T47D (cell line): ENCODE measurements around the gene NFATC2.

Experiments
- DNase-seq, 2 experiments: peaks; one replicate each; pipeline versions ENCODE4 v3.0.0 to v3.0.0-alpha.2; 2011 to 2012; ENCODE audit warnings: low read depth in 1 of 2, low spot score in 1 of 2
- JUND ChIP-seq: IDR thresholded peaks from 2 replicates; pipeline ENCODE4 v1.6.1; 2012; ENCODE audit warnings: low read depth
- in situ Hi-C: cut with HindIII; loops from 2 replicates; pipeline ENCODE4 v1.10.0; 2016; ENCODE audit warnings: low sequenced_read_pairs, low pct_unique_long_range_greater_than_20kb

Gene NFATC2

DNA sequence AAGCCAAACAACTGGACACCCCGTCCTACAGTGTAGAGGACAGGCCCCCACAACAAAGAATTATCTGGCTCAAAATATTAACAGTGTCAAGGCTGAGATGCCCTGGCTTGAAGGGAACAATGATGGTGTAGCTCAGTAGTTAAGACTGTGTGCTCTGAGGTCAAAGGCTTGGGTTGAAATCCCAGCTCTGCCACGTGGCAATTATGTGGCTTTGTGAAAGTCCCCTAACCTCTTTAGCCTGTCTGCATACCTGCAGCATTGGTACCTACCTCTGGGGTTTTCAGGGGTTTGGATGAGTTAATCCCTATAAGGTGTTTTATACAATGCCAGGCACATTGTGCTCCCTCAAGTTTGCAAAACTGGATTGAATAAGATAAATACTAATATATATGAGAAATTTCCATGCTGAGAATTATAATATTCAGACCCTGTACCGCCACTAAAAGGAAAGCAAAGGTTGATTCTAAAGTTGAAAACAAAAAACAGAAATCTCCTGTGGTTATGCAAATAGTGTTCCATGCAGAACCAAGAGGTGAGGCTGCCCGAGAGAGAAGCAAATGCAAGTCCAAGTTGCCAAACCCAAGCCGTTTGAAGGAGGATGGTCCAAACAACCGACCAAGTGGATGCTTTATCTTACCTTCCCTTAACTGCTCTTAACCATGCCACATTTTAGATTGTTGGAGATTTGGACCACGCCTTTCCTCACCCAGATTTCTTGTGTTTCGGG lies 199.8 kb downstream of the NFATC2 start:
- in situ Hi-C loops = no loop called here
- no peak for TF ChIP-seq JUND
- no peak for DNase-seq

DNA sequence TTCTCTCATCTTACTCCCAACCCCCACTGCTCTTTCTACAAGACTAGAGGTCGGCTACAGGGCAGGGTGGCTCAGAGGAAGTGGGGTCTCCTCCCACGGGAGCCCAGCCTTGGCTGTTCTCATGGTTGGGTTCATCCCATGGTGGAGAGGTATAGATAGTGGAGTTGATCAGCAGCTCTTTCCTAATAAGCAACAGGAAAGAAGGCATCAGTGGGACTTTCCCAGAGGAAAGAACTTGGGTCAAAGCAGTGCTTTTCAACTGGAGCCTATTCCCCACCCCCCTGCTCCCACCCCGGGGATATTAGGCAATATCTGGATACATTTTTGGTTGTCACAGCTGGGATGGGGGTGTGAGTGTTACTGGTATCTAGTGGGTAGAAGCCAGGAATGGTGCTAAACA lies 200.9 kb downstream of the NFATC2 start:
- DNase-seq = no peak
- in situ Hi-C loops = no loop called here
- TF ChIP-seq JUND = no peak

DNA sequence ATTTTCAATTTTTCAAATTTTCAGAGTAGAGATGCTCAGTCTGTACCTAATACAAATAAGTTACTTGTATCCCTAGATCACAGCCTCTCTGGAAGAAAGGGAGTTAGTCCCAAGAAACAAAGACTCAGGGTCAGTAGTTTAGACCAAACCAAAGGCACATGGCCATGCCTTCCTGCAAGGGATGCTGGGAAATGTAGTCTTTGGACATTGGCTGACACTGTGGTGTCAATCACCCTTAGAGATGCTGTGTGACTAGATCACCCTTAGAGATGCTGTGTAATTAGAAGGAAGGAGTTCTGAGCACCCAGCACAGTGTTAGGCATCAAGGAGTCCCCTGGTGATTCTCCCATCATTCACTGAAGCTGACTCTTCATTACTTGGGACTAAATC lies 202.1 kb downstream of the NFATC2 start:
- in situ Hi-C loops = no loop called here
- DNase-seq = peak in 1 of 2 experiments; percentile 34

DNA sequence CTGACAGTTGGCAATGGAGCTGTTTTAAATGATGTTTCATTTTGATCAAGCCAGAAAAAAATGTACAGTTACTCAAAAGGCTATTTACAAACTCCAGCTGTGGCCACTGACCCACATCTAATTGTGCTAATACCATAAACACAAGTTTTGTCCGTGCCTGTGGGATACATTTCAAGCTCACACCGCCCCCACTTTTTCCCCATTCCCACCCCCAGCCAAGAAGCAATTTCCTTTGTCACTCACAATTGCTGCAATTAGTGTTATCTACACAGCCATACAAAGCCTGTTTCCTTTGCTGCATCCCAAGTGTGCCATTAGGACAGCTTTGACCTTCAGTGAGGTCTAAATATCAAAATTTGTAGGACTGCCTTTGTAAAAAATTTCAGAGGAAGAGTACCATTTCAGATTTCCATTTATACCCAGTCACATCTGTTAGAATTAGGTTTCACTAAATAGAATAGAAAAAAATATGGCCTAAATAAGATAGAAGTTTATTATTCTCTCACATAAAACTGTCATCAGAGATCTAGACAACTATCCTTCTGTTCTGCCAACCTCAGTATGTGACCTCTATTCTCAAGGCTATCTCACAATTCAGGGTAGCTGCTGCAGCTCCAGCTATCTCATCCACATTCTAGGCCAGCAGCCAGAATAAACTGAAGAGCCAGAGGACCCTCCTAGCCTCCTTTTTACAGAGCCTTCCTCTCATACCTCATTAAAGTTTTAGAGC lies 202.6 kb downstream of the NFATC2 start:
- no peak for DNase-seq
- in situ Hi-C loops = no loop called here
- no peak for TF ChIP-seq JUND

More for the DNA sequence above, 202.1 kb downstream of the NFATC2 start:
- no peak for TF ChIP-seq JUND

DNA sequence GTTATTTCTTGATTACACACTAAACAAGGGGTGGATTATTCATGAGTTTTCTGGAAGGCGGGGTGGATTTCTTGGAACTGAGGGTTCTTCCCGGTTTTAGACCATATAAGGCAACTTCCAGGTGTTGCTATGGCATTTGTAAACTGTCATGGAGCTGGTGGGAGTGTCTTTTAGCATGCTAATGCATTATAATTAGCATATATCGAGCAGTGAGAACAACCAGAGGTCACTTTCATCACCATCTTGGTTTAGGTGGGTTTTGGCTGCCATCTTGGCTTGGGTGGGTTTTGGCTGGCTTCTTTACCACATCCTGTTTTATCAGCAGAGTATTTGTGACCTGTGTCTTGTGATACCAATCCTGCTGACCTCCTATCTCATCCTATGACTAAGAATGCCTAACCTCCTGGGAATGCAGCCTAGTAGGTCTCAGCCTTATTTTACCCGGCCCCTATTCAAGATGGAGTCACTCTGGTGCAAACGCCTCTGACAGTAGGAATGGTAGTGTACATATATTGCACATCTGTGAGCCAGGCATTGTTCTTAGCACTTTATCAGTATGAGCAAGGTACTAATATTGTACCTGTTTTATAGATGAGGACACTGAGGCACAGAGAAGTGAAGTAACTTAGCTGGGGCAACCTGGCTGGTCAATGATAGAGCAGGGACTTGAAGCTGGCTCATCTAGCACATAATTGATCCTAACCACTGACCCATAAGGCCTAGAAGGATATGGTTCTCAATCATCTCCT lies 203.7 kb downstream of the NFATC2 start:
- in situ Hi-C loops = no loop called here
- no peak for DNase-seq
- no peak for TF ChIP-seq JUND

DNA sequence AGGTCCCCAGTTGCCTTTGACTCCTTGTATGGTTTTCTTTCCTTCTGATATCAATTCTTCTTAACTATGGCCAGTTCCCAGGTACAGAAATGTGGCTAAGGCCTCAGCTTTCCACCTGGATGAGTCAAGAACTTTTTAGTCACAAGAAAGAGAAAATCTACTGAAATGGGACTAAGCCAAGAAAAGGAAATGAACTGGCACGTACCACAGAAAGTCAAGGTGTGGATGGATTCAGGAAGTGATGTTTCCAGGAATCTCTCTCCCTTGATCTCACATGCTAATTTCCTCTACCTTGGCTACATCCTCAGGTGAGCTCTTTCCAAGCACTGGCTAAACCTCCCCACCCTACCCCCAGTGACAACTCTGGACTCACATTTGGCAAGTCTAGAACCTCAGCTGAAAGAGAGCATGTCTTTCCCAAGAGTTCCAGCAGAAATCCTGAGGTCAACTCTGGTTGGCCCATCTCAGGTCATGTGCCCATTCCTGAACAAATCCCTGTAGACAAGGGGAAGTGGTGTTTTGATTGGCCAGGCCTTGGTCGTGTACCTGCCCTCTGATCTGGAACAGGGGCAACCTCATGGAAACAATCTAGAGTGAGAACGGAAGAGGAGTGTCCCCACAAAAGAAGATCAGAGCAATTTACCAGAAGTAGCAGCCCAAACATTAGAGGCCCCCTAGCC lies 205.3 kb downstream of the NFATC2 start:
- in situ Hi-C loops = no loop called here
- TF ChIP-seq JUND = no peak
- DNase-seq = no peak
